HG03066 (cell line): ENCODE measurements around the gene PGGT1B.

ENCODE experiments used
- ATAC-seq: cut with Tn5 transposase; IDR thresholded peaks from one replicate; pipeline ENCODE4 v1.9.1; 2021; ENCODE audit warnings: low read depth; ENCODE audit not compliant: unreplicated experiment

Gene PGGT1B

DNA sequence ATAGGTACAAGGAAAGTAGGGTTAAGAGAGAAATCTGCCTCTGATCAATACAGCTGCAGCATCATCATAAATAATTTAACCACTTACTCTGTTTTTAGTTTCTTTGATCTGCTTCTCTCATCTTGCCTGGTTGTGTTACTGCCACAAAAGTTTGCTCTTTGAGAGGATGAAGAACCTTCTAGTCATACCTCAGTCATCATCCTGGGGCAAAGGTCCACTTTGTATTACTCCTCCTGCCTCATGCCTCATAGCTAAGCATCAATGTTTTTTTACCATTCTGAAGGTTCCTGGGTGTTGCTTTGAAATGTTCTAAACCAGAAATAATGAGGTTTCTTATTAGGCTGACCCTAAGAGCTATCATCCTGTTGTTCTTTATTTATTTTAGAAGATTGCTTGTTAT lies 75.9 kb downstream of the PGGT1B start:
- no peak for ATAC-seq

DNA sequence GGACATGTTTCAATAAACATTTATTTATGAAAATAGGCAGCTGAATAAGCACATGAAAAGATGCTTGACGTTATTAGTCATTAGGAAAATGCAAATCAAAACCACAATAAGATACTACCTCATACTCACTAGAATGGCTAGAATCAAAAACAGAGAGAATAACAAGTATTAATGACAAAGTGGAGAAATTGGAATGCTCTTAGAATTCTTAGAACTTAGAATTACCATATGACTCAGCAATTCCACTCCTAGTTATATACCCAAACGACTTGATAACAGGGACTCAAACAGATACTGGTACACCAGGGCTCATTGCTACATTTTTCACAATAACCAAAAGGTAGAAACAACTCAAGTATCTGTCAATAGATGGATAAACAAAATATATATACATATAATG lies 77.9 kb downstream of the PGGT1B start:
- no peak for ATAC-seq

DNA sequence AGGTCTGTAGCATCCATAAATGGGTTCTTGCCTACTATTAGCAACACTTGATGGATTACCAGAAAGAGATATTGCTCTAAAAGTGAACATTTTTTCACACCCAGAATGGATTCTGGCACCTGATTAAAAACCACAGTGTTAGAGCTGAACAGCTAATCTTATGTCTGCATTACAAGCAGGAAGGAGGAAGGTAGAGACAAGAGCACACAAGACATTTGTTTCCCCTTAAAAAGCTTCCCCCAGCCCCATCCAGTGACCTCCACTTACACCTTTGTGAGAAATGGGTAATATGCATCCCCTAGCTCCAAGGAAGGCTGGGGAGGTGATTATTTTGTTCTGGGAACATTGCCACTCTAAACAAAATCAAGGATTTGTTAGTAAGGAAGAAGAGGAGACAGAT lies 80.9 kb downstream of the PGGT1B start:
- no peak for ATAC-seq

DNA sequence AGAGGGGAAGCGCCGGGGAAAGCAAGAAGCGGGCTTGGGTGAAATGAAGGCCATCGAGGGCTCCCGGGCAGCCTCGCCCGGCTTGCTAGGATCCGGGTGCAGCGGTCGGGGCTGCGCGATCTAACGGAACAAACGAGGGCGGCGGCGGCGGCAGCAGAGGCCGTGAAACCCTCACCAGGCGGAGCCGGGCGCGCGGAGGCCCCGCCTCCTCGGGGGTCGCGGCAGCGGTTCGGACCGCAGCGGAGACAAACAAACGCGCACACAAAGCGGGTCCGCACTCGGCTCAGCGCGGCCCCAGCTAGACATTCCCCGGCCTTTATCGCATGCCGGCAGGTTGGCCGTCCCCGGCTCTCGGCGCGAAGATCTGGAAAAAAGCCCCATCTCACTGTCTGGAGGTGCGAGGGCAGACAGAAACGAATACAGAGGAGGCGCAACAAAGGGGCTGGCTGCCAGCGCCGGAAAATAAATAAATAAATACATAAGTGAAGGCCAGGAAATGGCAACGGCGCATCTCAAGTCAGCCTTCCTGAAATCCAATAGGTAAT lies 82.4 kb downstream of the PGGT1B start:
- ATAC-seq: peak; percentile 66

DNA sequence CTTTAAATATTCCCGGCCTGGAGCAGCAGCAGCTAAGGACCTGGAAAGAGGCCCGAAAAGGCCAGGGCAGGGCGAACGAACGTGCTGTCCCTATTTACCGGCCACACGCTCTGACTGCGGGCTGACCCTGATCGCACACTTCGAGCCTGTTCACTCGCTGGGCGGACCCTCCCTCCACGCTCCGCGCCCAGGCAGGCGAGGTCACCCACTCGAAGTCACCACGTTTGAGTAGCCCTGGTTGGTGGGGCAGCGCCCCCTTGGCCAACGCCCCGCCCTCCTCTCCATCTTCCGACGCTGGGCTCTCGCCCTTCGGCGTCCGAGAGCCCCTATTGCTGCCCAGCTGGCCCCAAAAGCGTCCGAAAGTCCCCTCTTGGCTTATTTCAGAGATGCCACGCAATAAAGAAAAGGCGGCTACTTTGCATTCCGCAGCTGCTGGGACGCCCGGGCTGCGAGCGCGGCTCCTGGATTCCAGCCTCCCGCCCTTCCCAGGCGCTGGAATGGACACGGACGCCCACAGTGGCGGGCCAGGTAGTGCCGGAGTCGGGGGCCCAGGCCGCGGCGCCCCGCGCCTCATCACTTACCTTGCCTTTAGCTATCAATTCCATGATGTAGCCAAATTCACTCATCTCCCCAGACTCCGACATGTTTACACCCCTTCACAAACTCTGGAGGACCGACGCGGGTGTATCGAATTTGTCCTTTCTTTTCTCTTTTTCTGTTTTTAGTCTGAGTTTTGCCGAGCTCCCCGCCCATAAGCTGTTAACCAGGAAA lies 83.1 kb downstream of the PGGT1B start:
- ATAC-seq: peak; percentile 30

DNA sequence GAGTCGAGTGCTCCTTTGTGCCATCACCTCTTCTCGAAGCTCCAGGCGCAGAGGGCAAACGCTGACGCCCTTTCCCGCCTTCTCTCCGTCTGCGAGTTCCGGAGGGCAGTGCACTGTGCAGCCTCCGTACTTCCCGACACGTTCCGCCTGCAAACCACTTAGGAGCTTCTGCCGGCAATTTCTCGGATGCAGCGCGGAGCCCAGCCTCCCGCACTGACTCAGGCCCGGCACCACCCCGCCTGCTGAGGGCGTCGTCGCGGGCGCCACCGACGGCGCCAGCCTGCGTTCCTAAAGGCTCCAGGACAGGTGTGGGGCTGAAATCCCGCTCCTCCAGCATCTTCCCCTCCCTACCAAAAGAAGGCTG lies 83.7 kb downstream of the PGGT1B start:
- no peak for ATAC-seq

DNA sequence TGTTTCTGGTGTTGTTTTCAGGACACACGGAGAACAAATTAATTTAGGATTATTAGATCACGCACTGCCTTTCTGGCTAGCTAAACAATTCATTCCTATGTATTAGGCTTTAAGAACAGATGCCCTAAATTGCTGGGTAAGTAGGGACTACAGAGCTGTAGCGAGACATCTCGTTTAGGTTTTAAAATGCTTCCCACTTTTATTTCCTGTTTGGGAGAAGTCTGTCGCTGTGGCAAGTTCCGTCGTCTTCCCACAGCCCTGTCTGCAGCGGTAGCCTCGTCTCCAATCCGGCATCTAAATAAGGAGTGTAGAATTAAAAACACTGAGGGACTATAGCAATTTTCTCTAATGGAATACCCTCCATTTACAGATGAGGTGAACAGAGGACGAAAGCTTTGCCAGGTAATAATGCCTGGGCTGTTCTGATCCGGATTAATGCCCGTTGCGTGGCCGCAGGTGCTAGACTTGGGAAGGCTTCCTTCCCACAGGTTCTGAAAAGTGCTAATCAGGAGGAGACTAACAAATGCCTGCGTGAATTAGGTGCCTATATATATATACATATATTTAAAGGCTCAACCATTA lies 91.7 kb downstream of the PGGT1B start:
- ATAC-seq: no peak

DNA sequence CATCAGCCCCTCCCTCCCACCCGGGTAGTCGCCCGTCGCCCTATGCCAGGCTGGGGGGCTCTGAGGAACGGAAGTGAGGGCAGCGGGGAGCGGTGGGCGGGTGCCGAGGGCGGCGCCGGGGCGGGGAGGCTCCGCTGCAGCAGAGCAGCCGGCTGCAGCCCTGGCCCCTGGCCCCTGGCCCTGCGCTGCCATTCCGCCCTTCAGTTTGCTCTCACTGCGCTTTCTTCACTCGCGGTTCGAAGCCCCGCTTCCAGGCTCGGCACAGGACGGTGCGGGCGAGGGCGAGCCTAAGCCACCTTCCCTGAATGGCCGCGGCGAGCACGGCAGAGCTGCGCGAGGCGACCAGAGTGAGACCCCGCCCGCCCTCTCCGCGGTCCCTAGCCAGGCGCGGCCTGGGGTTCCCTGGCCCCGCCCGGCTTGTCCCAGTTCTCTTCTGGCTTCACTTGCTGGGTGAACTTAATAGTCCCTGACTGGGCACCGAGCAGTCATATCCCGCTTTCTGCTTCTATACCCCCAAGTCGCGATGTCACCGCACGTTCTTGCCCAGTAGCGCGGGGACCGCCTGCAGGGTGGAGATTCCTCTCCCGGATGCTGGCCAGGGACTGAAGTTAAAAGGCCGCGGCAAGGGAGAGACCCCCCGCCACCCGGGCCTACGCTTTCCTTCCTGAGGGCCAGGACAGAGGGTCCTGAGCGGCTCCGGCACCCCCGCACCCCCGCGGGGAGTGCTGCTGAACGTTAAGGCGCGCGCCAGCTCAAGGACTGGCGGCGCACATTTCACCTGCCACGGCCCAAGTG lies 92.3 kb downstream of the PGGT1B start:
- peak; percentile 52 for ATAC-seq

DNA sequence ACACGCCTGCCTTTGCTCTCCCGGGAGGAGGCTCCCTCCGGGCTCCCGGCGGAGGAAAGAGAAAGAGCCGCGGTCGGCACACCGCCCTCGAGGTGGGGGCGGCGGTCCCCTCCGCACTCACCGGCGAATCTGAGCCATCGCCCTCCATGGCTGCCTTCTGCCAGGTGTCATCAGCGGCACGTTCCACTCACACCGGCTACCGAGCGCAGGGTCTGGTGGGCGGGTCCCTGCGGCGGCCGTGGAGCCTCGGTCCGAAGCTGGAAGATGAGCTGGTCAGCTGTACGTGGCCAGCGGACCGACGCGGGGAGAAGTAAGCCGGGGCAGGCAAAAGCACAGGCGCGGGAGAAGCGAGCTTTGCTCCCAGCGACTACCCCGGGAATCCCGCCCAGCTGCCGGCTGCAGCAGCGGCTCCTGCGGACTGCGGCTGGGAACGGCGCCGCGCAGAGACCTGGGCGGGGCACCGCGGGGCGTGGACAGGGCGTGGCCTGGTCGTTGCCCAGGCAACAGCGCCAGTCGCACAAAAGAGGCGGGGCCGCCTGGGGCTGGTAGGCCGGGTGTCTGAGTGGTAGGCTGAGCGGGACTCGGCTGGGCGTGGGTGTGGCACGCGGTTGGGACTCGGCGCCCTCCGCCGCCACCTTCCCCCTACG lies 93.1 kb downstream of the PGGT1B start, which contains the start of gene TRIM36:
TRIM36 (minus strand) TSS at position 422 of the 647 bp plus-strand sequence; CDS start at position 148, 274 bp downstream.
- ATAC-seq: peak; percentile 96

DNA sequence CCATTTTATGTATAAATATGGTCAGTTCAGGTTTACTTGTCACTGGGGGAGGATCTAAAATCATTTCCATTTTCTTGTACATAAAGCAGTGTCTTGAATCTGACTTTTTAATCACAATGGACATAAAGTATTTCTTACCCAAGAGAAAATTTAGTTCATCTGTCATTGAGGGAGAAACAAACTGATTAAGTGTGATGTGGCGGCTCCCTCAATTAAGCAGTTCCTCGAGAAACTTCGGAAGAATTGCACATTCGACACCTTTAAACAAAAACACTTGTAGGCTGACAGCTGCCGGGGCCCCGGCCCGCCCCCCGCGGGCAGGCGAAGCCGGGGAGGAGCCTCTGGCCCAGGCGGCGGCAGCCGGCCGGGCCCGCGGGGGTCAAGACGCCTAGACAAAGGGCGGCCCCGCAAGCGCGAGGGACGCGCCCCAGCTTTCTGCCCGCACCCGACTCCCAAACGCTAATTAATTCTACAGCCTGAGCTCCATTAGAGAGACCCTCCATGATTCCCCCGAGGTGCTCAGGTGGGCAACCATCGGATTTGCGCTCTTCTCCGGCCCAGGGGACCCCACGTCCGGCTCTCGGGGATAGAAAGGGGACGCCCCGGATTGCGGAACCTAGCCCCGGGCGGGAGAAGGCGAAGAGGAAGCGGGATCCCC lies 93.7 kb downstream of the PGGT1B start:
- ATAC-seq: no peak

DNA sequence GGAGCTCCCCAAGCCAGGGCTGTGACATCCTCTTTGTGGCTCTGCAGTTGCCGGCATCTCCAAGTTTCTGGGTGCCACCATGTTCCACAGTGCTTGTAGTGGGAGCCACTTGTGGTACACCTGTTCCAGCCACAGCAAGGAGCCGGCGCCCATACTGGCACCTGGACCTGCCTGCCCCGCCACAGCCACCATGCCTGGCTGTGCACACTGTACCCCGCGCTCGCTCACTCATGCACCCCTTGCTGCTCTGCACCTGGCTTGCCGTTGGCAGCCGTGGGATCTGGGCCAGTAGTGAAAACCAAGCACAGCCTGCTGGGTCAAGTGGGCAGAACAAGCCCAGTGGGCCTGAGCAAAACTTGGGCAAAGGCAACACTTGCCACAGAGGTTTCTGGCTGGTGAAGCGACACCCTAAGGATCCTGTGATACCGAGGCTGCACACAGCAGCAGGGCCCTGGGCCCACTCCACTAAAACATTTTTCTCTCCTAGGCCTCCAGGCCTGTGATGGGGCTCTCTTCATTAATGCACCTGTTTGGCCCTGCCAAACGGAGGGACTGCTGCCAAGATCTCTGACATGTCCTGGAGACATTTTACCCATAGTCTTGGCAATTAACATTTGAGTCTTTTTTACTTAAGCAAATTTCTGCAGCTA lies 95.8 kb downstream of the PGGT1B start:
- no peak for ATAC-seq

DNA sequence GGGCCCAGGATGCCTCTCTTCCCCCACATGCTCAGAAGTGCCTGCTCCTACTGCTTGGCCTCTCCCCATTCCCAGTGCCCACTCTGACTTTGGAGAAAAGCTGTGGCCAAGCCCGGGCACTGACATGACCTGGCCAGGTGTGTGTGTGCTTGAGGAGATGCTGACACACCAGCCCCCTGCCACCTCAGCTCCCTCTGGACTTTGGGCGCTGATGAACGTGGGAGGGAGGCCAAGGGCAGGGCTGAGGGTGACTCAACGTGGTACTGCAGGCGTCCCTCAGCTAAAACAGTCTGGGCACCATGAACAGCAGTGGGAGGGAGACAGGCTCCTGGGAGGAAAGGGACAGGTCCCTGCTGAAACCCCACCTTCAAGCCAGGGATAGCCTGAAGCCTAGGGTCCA lies 96.9 kb downstream of the PGGT1B start:
- no peak for ATAC-seq

DNA sequence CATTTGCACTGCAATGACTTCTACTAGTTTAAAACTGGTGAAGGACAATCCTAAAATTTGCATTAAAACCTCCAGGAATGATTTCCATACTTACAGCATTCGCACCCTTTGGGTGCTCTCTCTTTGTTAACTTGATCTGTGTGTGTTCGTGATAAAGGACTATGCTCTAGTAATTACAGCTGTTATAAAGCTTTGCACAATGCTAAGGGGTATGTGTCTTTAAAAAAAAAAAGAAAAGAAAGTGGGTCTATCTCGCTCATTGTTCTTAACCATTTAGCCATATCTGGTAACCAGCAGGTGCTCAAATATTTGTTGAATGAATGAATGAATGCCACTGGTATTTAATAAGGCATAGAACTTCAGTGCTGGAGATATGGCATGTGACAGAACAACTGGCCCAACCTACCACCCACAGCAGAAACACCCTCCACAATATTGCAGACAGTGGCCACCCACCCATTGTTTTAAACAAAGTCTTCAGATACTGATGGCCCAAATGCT lies 101.7 kb downstream of the PGGT1B start:
- no peak for ATAC-seq
